ENCODE measurements around the gene GATA2. TPM values are rescaled to one million over a fixed set of nuclear protein-coding genes. Genes with fewer than 3 reads are reported as not detected.
A peak's percentile ranks its signal among the peaks of the same experiment; 100 is the strongest.

The GATA2 gene
- total RNA-seq, 1 experiment from 2014 or later: 7.5 TPM

DNA sequence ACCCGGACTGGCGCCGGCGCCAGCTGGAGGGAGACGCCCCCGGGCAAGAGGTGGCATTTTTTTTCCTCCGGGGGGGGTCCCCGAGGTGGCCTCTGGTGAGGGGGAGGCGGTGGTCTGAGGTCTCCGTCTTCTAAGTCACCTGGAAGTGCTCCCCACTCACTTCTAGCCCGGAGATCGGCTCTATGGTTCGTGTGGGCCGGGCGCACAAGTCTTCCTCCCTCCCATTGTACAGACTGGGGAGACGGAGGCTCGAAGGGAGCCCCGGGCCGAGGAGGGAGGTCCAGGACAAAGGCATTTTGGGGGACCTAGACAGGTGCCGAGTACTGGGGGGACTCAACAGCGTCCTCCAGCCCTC lies 4.4 kb downstream of the GATA2 start:
- peak; percentile 52 for DNase-seq (ENCODE audit: low read depth)

GRCh38 chr3:128487813-128488635 lies 5.0 kb downstream of the GATA2 start:
- peak; percentile 95 for DNase-seq (ENCODE audit: low read depth)

- DNase-seq (ENCODE audit: low read depth): no peak
These were observed 5.5 kb downstream of the GATA2 start for GRCh38 chr3:128487538-128487812.

- peak; percentile 49 for DNase-seq (ENCODE audit: low read depth)
These were observed 6.1 kb downstream of the GATA2 start for GRCh38 chr3:128486681-128487537.

- no peak for DNase-seq (ENCODE audit: low read depth)
These were observed 6.8 kb downstream of the GATA2 start for GRCh38 chr3:128486205-128486628.

GRCh38 chr3:128485282-128486204 lies 7.5 kb downstream of the GATA2 start:
- DNase-seq (ENCODE audit: low read depth): no peak

- no peak for DNase-seq (ENCODE audit: low read depth)
These were observed 8.4 kb downstream of the GATA2 start for GRCh38 chr3:128484404-128485281.

DNA sequence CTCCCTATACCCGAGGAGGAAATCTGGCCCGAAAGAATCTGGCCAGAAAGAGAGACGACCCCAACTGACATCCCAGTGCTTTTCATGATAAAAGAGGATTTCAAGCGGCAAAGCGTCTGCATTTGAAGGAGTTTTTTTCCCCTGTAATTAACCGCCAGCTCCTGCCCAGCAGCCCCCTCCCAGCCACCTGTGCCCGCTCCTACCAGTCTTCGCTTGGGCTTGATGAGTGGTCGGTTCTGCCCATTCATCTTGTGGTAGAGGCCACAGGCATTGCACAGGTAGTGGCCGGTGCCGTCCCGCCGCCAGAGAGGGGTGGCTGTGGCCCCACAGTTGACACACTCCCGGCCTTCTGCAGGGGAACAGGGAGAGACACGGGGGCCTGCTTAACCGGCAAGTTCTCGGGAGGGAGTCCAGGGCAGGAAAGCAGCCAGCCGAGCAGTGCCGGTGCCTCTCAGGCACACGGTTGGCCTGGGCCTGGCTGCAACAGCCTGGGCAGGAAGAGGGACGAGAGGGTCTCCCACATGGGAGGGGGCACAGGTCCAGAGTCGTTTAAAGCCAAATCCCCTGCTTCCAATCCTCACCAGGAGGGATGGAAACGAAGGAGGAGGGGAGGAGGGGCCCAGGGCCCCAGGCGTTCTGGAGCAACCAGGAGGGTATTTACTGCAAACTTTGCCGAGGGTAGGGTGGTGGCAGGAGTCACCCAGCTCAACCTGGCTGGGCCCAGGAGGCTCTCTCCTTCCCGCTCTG lies 9.2 kb downstream of the GATA2 start:
- no peak for DNase-seq (ENCODE audit: low read depth)

- peak; percentile 83 for DNase-seq (ENCODE audit: low read depth)
These were observed 10.0 kb downstream of the GATA2 start for GRCh38 chr3:128482666-128483656.

DNA sequence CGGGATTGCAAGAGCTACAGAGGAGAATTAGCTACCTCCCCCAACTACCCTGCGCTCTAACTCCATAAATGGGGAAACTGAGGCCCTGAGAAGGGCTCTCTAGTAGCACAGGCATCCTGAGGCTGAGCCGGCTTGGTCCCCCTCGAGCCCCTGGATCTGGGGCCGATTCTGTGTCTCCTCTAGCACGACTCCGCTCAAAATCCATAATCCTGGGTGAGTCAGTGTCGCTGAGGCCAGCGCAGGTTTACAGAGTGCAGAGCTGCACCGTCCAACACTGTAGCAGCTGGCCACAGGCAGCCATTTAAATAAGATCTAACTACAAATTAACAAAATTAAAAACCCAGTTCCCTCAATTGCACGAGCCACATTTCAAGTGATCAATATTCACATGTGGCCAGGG lies 10.8 kb downstream of the GATA2 start:
- no peak for DNase-seq (ENCODE audit: low read depth)

GRCh38 chr3:128481438-128481942 lies 11.5 kb downstream of the GATA2 start:
- DNase-seq (ENCODE audit: low read depth): no peak

DNA sequence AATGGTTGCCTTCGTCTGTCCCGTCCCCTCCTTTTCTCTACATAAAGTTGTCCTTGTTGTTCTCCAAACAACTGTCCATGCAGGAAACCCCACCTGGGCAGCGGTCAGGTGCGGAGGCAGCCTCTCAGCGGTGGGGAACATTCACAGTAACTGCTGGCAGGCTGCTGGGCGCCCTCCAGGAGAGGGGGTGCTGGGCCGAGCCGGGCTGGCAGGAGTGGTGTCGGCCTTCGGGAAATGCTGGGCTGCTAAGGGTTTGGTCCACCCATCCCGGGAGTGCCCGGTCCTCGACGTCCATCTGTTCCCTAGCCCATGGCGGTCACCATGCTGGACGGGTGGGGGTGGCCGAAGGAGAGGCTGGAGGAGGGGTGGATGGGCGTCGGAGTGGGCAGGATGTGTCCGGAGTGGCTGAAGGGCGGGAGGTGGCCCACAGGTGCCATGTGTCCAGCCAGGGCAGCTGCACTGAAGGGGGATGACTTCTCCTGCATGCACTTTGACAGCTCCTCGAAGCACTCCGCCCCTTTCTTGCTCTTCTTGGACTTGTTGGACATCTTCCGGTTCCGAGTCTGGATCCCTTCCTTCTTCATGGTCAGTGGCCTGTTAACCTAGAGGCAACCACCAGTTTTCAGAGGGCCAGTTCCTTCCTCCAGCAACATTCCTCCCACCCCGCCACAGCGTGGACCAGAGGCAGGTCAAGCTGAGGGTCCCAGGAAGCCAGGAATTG lies 12.1 kb downstream of the GATA2 start:
- DNase-seq (ENCODE audit: low read depth): no peak

DNA sequence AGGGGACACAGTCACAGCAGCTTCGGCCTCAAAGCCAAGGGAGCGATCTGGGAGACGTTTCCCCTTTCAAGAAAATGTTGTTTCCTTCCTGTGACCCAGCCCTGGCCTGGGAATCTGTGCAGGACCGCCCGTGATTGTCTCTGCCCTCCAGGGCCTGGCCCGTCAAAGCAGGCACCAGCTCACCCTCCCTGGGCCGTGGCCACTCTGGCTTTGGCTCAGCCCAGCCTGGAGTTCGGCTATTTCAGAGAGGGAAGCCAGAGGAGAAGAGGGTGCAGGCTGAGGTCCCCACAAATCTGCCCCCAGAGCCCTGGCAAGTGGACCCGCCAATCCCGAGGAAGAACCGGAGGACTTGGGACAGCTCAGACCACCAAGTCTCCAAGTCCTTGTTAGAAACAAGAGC lies 12.7 kb downstream of the GATA2 start:
- no peak for DNase-seq (ENCODE audit: low read depth)

- DNase-seq (ENCODE audit: low read depth): no peak
These were observed 13.4 kb downstream of the GATA2 start for GRCh38 chr3:128479558-128480086.

- DNase-seq (ENCODE audit: low read depth): no peak
These were observed 14.2 kb downstream of the GATA2 start for GRCh38 chr3:128478576-128479506.

DNA sequence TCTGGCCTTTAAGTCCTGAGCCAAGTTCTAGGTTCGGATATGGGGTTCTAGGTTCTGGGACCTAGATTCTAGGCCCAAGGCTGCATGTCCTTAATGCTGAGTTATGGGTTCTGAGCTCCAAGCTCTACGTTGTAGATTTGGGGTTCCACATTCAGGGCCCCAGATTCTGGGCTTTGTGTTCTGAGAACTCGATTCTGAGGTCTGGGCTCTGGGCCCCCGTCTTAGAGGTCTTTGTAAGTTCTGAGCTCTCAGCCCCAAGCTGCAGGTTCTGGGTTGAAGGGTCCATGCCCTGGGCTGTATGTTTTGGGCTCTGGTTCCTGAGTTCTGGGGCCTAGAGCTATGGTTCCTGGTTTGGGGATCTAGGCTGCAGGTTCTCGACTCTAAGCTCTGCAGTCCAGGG lies 16.3 kb downstream of the GATA2 start:
- no peak for DNase-seq (ENCODE audit: low read depth)

- DNase-seq (ENCODE audit: low read depth): no peak
These were observed 17.6 kb downstream of the GATA2 start for GRCh38 chr3:128475355-128475754.
